ENCODE results near the gene LMTK3. TPM values are rescaled to one million over a fixed set of nuclear protein-coding genes. Genes with fewer than 3 reads are reported as not detected.

The LMTK3 gene
- total RNA-seq, 1 donor from 2014 or later = 0.11 TPM

DNA sequence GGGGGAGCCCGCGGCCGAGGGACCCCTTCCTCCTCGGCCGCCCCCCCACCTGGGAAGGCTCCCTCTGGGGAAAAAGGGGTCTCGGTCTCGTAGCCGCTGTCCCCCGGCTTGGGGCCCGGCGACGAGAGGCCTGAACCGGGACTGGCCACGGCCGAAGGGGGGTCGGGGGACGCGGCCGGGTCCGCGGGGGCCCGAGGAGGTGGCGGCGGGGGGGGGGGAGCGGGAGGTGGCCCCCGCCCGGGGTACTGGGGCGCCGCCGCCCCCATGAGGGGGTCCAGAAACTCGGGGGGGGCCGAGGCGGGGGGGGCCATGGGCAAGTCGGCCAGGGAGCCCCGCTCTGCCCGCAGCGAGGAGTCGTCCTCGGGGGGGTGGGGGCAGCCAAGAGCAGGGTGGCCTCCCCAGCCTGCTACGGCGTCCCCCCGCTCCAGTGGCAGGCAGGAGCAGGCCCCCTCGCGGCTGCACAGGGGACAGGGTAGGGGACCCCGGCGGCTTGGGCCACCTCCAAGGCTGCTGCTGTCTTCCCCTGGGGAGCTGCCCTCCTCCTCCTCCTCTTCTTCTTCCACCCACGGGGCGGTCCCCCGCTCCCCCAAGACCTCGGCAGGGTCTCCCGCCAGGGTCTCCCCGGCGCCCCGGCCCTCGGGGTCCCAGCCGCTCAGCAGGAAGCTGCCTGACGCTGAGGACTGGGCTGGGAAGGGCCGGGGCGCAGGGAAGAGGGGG is 12.9 kb downstream of the LMTK3 start:
- Histone ChIP-seq H3K27ac (no peak overlapping the region), H3K4me1 (no peaks in the 10 kb centered on the region), H3K27me3 (peaks cover 11% of the 10 kb centered on the region), H3K4me3 (no peak overlapping the region), H3K36me3 (no peaks in the 10 kb centered on the region), H3K9me3 (no peaks in the 10 kb centered on the region)
- TF ChIP-seq, protein P1, sequence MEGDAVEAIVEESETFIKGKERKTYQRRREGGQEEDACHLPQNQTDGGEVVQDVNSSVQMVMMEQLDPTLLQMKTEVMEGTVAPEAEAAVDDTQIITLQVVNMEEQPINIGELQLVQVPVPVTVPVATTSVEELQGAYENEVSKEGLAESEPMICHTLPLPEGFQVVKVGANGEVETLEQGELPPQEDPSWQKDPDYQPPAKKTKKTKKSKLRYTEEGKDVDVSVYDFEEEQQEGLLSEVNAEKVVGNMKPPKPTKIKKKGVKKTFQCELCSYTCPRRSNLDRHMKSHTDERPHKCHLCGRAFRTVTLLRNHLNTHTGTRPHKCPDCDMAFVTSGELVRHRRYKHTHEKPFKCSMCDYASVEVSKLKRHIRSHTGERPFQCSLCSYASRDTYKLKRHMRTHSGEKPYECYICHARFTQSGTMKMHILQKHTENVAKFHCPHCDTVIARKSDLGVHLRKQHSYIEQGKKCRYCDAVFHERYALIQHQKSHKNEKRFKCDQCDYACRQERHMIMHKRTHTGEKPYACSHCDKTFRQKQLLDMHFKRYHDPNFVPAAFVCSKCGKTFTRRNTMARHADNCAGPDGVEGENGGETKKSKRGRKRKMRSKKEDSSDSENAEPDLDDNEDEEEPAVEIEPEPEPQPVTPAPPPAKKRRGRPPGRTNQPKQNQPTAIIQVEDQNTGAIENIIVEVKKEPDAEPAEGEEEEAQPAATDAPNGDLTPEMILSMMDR (IDR thresholded peaks at IDR 0.05) = no peak
- no peak for DNase-seq (ENCODE audit: low spot score in 2 of 2)
- intact Hi-C loops (cut with DNase I) = no loop called here

DNA sequence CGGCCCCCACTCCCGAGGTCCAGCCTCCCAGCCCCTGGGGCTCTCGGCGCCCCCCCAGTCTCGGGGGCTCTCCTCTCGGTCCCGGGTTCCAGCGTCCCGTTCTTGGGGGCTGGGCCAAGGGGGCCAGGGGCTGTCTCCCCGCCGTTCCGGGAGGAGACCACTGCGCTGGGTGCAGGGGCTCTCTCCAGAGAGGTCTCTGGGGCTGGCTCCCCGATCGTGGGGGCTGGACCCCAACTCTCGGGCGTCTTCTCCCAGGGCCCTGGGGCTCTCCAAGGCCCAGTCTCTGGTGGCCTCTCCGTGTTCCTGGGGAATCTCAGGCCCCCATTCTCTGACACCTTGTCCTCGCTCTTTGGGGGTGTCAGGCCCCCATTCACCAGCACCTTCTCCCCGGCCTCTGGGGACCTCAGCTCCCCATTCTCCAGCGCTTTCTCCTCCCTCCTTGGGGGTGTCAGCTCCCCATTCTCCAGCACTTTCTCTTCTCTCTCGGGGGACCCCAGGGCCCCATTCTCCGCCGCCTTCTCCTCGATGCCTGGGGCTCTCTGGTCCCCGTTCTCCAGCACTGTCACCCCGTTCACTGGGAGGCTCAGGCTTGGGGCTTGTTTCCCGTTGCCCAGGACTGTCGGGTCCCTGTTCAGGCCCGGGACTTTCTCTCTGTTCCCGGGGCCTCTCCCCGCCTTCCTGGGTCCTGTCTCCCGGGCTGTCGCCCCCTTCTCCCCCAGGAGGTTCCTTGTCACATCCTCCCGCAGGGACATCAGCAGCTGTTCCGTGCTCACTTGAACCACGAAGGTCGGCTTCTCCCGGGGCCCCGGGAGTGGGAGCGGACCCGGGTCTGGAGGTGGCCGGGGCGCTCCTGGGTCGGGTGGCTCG is 13.7 kb downstream of the LMTK3 start:
- Histone ChIP-seq H3K27me3 (peaks cover 11% of the 10 kb centered on the region), H3K4me3 (no peak overlapping the region), H3K4me1 (no peaks in the 10 kb centered on the region), H3K9me3 (no peaks in the 10 kb centered on the region), H3K27ac (no peak overlapping the region), H3K36me3 (no peaks in the 10 kb centered on the region)
- TF ChIP-seq, protein P1 (IDR thresholded peaks at IDR 0.05) = no peak
- intact Hi-C loops (cut with DNase I) = no loop called here
- DNase-seq (ENCODE audit: low spot score in 2 of 2) = no peak

DNA sequence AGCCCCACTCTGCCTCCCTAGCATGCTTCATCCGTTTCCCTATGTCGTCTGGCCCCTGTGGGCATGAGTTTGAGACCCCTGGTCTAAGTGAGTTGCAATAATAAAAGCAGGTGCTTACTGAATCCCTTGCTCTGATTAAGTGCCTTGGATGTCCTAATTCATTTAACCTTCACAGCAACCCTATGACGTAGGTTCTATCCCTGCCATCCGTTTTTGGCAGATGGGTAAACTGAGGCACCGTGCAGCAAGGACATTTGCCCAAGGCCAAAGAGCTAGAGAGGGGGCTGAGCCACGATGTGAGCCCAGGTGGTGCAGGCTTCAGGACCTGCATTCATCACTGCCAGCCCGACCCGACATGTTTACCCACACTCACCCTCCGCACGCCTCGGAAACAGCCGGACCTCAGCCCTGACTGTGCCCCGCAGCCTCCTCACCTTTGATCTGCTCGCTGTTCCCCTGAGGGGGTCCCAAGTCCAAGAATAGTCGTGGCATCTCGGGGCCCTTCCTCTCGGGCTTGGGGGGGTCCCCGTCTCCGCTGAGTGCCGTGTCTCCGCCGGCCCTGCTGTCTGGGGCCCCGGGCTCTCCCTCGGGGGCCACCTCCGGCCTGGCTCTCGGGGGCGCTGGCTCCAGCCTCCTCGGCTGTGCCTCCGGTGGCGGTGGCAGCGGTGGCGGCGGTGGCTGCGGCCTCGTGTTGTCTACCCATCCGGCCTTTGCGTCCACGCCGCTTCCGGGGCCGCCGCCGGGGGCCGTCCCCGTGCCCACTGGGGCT is 14.5 kb downstream of the LMTK3 start:
- peaks cover 11% of the 10 kb centered on the region for H3K27me3 ChIP-seq
- intact Hi-C loops (cut with DNase I) = no loop called here
- no peak for DNase-seq (ENCODE audit: low spot score in 2 of 2)
- H3K27ac ChIP-seq = no peak overlapping the region
- no peak overlapping the region for H3K4me3 ChIP-seq
- no peaks in the 10 kb centered on the region for H3K36me3 ChIP-seq
- H3K9me3 ChIP-seq = no peaks in the 10 kb centered on the region
- H3K4me1 ChIP-seq = no peaks in the 10 kb centered on the region
- TF ChIP-seq, protein P1 (IDR thresholded peaks at IDR 0.05) = no peak

DNA sequence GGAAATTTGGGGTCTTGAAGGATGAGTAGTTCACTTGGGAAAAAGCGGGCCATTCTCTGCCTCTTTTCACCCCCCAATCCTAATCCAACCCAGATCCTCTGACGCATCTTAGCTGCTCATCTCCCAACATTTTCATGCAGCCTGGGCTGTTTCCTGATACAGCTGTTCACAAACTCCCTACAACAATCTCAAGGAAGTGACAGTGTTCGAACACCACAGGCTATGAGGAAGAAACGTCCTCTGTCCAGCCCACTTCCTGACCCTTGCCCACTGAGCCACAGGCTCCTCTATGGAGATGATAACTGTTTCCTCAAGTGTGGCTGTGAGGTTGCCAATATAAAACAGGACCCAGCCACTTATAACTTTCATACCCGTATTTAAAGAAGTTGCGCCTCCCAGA is 16.2 kb downstream of the LMTK3 start:
- peaks cover 11% of the 10 kb centered on the region for H3K27me3 ChIP-seq

More for the DNA sequence above, 16.2 kb downstream of the LMTK3 start:
- intact Hi-C loops (cut with DNase I) = no loop called here
- TF ChIP-seq, protein P1 (IDR thresholded peaks at IDR 0.05) = no peak
- no peak for DNase-seq (ENCODE audit: low spot score in 2 of 2)
- Histone ChIP-seq H3K36me3 (no peaks in the 10 kb centered on the region), H3K4me3 (no peak overlapping the region), H3K4me1 (peaks cover 0 to 7% of the 10 kb centered on the region in 2 donors), H3K27ac (no peak overlapping the region), H3K9me3 (no peaks in the 10 kb centered on the region)
